ENCODE measurements around the gene EMP2.

EMP2 gene

DNA sequence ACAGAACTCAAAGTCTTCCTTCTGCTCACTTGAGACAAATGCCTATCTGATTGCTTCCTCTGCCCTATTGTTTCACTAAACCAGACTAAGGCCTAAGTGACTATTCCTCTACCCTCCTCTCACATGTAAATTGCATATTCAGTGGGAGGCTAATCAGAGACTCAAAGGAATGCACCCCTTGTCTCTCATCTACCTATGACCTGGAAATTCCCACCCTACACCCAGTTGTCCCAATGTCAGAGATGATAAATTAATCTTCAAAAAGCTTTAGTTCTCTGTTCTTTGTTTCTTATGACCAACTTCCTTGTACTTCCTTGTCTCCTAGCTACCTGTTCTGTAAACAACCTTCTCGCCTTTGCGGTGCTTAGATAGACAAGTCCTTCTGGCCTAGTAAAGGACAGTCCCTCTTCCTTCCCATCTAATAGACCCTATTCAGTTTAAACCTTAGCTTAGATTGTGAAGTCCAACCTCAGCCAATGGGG, 76.0 kb downstream of the EMP2 start:
- Histone ChIP-seq H3K4me3 (ENCODE audit: extremely low read depth, insufficient read depth, low read length, poor library complexity, severe bottlenecking) (no peak overlapping the region), H3K36me3 (ENCODE audit: control insufficient read depth, insufficient read depth, low read length) (no peaks in the 10 kb centered on the region), H3K9me3 (ENCODE audit: control insufficient read depth, low read length) (no peaks in the 10 kb centered on the region), H3K4me1 (ENCODE audit: control insufficient read depth, insufficient read depth, low read length, poor library complexity, severe bottlenecking) (no peaks in the 10 kb centered on the region), H3K27ac (ENCODE audit: low read depth, low read length, severe bottlenecking) (no peak overlapping the region)
- 96% methylated on average over 2 of the region's 2 CpGs for whole genome bisulfite sequencing, 2 experiments (ENCODE audit: insufficient coverage in 2 of 2)

DNA sequence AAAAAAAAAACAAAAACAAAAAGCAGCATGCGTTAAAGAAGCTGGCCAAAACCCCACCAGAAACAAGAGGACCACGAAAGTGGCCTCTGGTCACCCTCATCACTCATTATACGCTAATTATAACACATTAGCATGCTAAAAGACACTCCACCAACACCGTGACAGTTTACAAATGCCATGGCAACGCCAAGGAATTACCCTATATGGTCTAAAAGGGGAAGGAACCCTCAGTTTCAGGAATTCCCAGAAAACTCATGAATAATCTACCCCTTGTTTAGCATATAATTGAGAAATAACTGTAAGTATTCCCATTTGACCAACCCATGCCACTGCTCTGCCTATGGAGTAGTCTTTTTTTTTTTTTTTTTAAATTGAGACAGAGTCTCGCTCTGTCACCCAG, 77.6 kb downstream of the EMP2 start:
- Histone ChIP-seq H3K36me3 (ENCODE audit: control insufficient read depth, insufficient read depth, low read length) (no peaks in the 10 kb centered on the region), H3K9me3 (ENCODE audit: control insufficient read depth, low read length) (no peaks in the 10 kb centered on the region), H3K27ac (ENCODE audit: low read depth, low read length, severe bottlenecking) (no peak overlapping the region), H3K4me3 (ENCODE audit: extremely low read depth, insufficient read depth, low read length, poor library complexity, severe bottlenecking) (no peak overlapping the region), H3K4me1 (ENCODE audit: control insufficient read depth, insufficient read depth, low read length, poor library complexity, severe bottlenecking) (no peaks in the 10 kb centered on the region)
- WGBS, 2 experiments (ENCODE audit: insufficient coverage in 2 of 2) = 93% methylated on average over 6 of the region's 6 CpGs; no CpG with 5 or more reads in 1 of the 2 experiments

DNA sequence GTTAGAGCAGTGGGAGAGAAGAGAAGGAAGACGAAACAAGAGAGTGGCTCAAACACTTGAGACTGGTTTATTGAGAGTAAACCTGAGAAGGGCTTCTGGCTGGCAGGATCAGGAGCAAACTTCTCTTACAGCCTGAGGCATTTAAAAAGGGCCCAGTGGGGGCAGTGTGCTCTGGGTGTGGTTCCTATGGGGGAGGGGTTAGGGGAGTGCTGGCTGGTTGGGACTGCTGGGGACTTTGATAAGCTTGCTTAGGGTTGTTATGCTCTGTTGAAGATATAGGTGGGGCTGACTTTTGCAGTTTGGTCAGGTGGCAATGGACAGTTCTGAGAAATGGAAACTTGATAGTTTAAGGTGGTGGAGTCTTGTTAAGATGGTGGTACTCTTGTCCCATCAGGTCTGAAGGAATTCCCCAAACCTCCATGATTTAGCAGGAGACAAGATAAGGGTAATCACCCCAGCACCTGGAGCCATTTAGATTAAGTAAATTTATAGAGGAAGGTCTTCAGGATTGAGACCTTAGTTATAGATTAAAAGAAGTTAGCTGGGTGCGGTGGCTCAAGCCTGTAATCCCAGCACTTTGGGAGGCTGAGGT, 79.3 kb downstream of the EMP2 start:
- H3K36me3 ChIP-seq (ENCODE audit: control insufficient read depth, insufficient read depth, low read length) = no peaks in the 10 kb centered on the region
- H3K4me3 ChIP-seq (ENCODE audit: extremely low read depth, insufficient read depth, low read length, poor library complexity, severe bottlenecking) = no peak overlapping the region
- no peak overlapping the region for H3K27ac ChIP-seq (ENCODE audit: low read depth, low read length, severe bottlenecking)
- peaks cover under 1% of the 10 kb centered on the region for H3K9me3 ChIP-seq (ENCODE audit: control insufficient read depth, low read length)
- H3K4me1 ChIP-seq (ENCODE audit: control insufficient read depth, insufficient read depth, low read length, poor library complexity, severe bottlenecking) = no peaks in the 10 kb centered on the region
- 89 to 95% methylated on average over 2 of the region's 2 CpGs for WGBS, 2 experiments (ENCODE audit: insufficient coverage in 2 of 2)

DNA sequence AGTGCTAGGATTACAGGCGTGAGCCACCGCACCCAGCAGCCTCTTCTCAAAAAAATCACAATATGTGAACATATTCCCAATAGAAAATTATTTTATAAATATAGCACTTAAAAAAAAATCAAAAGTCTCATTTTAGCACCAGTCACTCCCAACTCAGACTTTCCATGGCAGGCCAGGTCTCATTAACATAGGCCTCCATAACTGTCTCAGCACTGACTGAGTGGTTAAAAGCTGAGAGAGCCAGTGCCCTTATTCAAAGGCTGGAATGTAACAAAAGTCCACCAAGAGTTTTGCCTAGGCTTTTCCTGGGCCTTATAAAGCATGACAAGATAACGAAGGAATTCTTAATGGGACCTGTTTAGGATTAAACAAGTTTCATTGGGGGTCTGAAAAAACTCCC, 79.8 kb downstream of the EMP2 start:
- 88 to 100% methylated on average over 1 of the region's 3 CpGs for WGBS, 2 experiments (ENCODE audit: insufficient coverage in 2 of 2)
- Histone ChIP-seq H3K27ac (ENCODE audit: low read depth, low read length, severe bottlenecking) (no peak overlapping the region), H3K4me1 (ENCODE audit: control insufficient read depth, insufficient read depth, low read length, poor library complexity, severe bottlenecking) (no peaks in the 10 kb centered on the region), H3K36me3 (ENCODE audit: control insufficient read depth, insufficient read depth, low read length) (no peaks in the 10 kb centered on the region), H3K9me3 (ENCODE audit: control insufficient read depth, low read length) (peaks cover 4% of the 10 kb centered on the region), H3K4me3 (ENCODE audit: extremely low read depth, insufficient read depth, low read length, poor library complexity, severe bottlenecking) (no peak overlapping the region)

DNA sequence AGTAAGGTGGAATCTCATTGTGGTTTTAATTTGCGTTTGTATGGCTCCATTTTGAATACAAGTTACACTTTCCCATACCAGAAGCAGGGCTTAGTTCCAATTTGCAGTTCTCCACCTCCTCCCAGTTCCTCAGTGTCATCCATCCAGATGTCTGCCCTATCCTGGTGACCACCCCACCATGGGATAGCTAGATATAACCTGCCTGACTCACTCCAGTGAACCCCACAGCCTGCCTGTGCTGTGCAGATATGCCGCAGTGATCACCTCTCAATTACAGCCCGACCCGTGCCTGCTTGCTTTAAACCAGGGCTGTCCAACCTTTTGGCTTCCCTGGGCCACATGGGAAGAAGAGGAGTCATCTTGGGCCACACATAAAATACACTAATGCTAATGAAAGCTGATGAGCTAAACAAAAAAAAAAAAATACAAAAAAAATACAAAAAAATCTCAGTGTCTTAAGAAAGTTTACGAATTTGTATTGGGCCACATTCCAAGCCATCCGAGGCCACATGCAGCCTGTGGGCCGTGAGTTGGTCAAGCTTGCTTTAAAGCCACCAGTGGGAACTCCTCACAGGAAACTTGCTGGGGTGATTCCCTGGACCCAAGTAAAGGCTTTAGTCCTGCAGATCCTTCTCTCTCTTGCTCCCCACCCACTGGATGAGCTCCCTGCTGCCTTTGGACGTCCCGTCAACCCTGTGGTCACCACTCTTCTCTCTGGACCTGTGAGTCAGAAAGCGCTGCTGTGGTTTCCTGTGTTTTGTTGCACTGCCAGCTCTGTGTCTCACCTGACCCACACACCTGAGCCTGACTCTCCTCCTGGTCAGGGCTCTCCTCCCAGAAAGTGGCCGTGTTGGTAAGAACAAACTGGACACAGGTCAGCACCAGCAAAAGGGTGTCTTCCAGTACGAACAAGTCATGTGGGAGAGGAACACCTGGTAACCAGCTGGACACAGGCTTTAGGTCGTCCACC, 83.0 kb downstream of the EMP2 start:
- Histone ChIP-seq H3K4me1 (ENCODE audit: control insufficient read depth, insufficient read depth, low read length, poor library complexity, severe bottlenecking) (no peaks in the 10 kb centered on the region), H3K4me3 (ENCODE audit: extremely low read depth, insufficient read depth, low read length, poor library complexity, severe bottlenecking) (no peak overlapping the region), H3K36me3 (ENCODE audit: control insufficient read depth, insufficient read depth, low read length) (no peaks in the 10 kb centered on the region), H3K27ac (ENCODE audit: low read depth, low read length, severe bottlenecking) (no peak overlapping the region), H3K9me3 (ENCODE audit: control insufficient read depth, low read length) (peaks cover 14% of the 10 kb centered on the region)
- 94% methylated on average over 11 to 12 of the region's 13 CpGs for WGBS, 2 experiments (ENCODE audit: insufficient coverage in 2 of 2)

DNA sequence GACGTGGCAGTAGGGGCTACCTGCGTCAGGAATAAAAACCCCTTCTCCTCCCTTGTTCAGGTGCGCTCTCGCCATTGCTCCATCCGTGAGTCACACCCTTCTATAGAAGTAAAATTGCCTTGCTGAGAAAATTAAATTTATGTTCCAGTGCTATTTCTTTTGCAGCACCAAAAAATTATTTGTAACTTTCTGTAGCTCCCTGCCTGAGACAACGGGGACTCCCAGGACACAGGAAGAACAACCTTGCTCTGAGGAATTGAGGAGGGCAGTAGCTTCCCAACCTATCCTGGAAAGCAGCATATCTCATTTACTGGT, 85.4 kb downstream of the EMP2 start:
- 100% methylated on average over 1 of the region's 6 CpGs; no CpG with 5 or more reads in 1 of the 2 experiments for WGBS, 2 experiments (ENCODE audit: insufficient coverage in 2 of 2)
- Histone ChIP-seq H3K27ac (ENCODE audit: low read depth, low read length, severe bottlenecking) (no peak overlapping the region), H3K9me3 (ENCODE audit: control insufficient read depth, low read length) (peaks cover 14% of the 10 kb centered on the region), H3K36me3 (ENCODE audit: control insufficient read depth, insufficient read depth, low read length) (no peaks in the 10 kb centered on the region), H3K4me1 (ENCODE audit: control insufficient read depth, insufficient read depth, low read length, poor library complexity, severe bottlenecking) (no peaks in the 10 kb centered on the region), H3K4me3 (ENCODE audit: extremely low read depth, insufficient read depth, low read length, poor library complexity, severe bottlenecking) (no peak overlapping the region)

DNA sequence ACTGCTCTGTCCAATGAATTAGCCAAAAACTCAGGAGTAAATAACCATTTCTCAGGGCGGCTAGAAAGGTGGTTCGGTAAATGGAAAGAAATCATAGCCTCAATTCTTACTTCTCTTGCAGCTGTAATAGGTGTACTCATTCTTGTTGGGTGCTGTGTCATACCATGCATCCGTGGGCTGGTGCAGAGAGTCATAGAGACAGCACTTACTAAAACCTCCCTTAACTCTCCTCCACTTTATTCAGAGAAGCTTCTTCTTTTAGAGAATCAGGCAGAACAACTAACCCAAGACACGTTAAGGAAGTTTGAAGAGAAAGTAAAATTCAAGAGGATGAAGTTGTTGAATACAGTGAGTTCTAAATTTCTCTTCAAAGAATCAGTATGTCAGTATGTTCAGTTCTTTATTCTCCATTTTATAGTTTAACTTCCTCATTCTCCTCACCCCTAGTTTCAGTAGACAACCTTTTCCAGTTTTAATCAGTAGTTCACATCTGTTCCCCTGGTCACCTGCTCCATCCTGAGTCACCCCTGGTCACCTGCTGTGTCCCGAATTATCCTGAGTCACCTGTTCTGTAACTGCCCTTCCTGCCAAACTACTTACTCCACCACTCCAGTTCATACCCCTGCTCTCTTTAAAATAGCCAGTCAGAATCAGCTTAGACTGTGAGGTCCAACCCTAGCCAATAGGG, 85.9 kb downstream of the EMP2 start:
- no peaks in the 10 kb centered on the region for H3K4me1 ChIP-seq (ENCODE audit: control insufficient read depth, insufficient read depth, low read length, poor library complexity, severe bottlenecking)
- WGBS, 2 experiments (ENCODE audit: insufficient coverage in 2 of 2) = 87 to 100% methylated on average over 1 to 3 of the region's 5 CpGs

DNA sequence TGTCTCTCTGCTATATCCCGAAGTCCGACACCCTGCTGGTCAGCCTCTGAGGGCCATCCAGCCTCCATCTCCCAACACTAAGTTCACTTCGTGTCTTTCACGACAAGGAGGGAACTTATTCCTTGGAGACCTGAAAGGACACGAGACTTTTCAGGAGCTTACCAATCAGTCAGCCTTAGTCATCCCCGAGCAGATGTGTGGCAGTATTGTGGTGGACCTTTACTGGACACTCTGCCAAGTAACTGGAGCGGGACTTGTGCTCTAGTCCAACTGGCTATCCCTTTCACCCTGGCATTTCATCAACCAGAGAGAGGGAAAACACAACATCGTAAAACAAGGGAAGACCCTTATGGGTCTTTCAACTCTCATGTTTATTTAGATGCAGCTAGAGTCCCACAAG, 87.1 kb downstream of the EMP2 start:
- WGBS, 2 experiments (ENCODE audit: insufficient coverage in 2 of 2) = 95 to 98% methylated on average over 7 of the region's 8 CpGs

More for the DNA sequence above, 85.9 kb downstream of the EMP2 start:
- Histone ChIP-seq H3K4me3 (ENCODE audit: extremely low read depth, insufficient read depth, low read length, poor library complexity, severe bottlenecking) (no peak overlapping the region), H3K27ac (ENCODE audit: low read depth, low read length, severe bottlenecking) (no peak overlapping the region), H3K9me3 (ENCODE audit: control insufficient read depth, low read length) (peaks cover 14% of the 10 kb centered on the region), H3K36me3 (ENCODE audit: control insufficient read depth, insufficient read depth, low read length) (no peaks in the 10 kb centered on the region)

DNA sequence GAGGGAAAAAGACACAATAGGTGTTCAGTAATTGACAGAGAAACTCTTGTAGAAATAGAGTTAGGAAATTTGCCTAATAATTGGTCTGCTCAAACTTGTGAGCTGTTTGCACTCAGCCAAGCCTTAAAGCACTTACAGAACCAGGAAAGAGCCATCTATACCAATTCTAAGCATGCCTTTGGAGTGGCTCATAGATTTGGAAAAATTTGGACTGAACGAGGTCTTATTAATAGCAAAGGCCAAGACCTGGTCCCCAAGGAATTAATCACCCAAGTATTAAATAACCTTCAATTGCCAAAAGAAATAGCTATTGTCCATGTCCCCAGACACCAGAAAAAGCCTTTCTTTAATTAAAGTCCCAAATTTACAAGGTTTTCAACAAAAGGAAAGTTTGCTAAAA, 90.3 kb downstream of the EMP2 start:
- WGBS, 2 experiments (ENCODE audit: insufficient coverage in 2 of 2) = 88% methylated on average over 1 of the region's 1 CpG; no CpG with 5 or more reads in 1 of the 2 experiments
- Histone ChIP-seq H3K9me3 (ENCODE audit: control insufficient read depth, low read length) (peaks cover 16% of the 10 kb centered on the region), H3K36me3 (ENCODE audit: control insufficient read depth, insufficient read depth, low read length) (no peaks in the 10 kb centered on the region), H3K4me3 (ENCODE audit: extremely low read depth, insufficient read depth, low read length, poor library complexity, severe bottlenecking) (no peak overlapping the region), H3K4me1 (ENCODE audit: control insufficient read depth, insufficient read depth, low read length, poor library complexity, severe bottlenecking) (no peaks in the 10 kb centered on the region), H3K27ac (ENCODE audit: low read depth, low read length, severe bottlenecking) (no peak overlapping the region)

More for the DNA sequence above, 87.1 kb downstream of the EMP2 start:
- Histone ChIP-seq H3K9me3 (ENCODE audit: control insufficient read depth, low read length) (peaks cover 14% of the 10 kb centered on the region), H3K4me1 (ENCODE audit: control insufficient read depth, insufficient read depth, low read length, poor library complexity, severe bottlenecking) (no peaks in the 10 kb centered on the region), H3K4me3 (ENCODE audit: extremely low read depth, insufficient read depth, low read length, poor library complexity, severe bottlenecking) (no peak overlapping the region), H3K27ac (ENCODE audit: low read depth, low read length, severe bottlenecking) (no peak overlapping the region), H3K36me3 (ENCODE audit: control insufficient read depth, insufficient read depth, low read length) (no peaks in the 10 kb centered on the region)

DNA sequence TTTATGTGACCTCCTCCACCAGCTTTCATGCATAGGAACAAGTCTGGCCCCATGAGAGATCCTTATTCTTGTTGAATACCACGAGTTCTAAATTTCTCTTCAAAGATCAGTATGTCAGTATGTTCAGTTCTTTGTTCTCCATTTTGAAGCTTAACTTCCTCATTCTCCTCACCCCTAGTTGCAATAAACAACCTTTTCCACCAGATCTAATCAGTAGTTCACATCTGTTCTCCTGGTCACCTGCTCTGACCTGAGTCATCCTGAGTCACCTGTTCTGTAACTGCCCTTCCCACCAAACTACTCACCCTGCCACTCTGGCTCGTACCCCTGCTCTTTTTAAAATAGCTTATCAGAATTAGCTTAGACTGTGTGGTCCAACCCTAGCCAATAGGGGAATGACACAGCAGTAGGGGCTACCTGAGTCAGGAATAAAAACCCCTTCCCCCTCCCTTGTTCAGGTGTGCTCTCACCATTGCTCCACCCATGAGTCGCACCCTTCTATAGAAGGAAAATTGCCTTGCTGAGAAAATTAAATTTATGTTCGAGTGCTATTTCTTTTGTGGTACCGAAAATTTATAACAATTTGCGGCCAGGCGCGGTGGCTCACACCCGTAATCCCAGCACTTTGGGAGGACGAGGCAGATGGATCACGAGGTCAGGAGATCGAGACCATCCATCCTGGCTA, 94.6 kb downstream of the EMP2 start:
- no peak overlapping the region for H3K4me3 ChIP-seq (ENCODE audit: extremely low read depth, insufficient read depth, low read length, poor library complexity, severe bottlenecking)
- H3K36me3 ChIP-seq (ENCODE audit: control insufficient read depth, insufficient read depth, low read length) = peaks cover 10% of the 10 kb centered on the region
- H3K4me1 ChIP-seq (ENCODE audit: control insufficient read depth, insufficient read depth, low read length, poor library complexity, severe bottlenecking) = no peaks in the 10 kb centered on the region
- H3K27ac ChIP-seq (ENCODE audit: low read depth, low read length, severe bottlenecking) = no peak overlapping the region
- 89 to 93% methylated on average over 9 to 11 of the region's 12 CpGs for WGBS, 2 experiments (ENCODE audit: insufficient coverage in 2 of 2)
- H3K9me3 ChIP-seq (ENCODE audit: control insufficient read depth, low read length) = peaks cover 10% of the 10 kb centered on the region
